Gastroesophageal sphincter (tissue), 3 donors: ENCODE results near the gene SLC35B2.

Experiments
- CTCF ChIP-seq, 4 experiments: fragments of 200-600 bp in 2 of 4; fragments of 450-650 bp in 2 of 4; sonication (generic) in 1 of 4; IDR thresholded peaks; one replicate each; pipeline ENCODE4 v1.5.1; 2017 to 2019; ENCODE audit warnings: antibody characterized with exemption in 4 of 4, mild to moderate bottlenecking in 2 of 4, moderate library complexity in 2 of 4
- EP300 ChIP-seq: sonication (generic); formaldehyde crosslinking; IDR thresholded peaks from one replicate; pipeline ENCODE4 v1.6.1; 2017; ENCODE audit warnings: antibody characterized with exemption, mild to moderate bottlenecking
- POLR2A ChIP-seq, 2 donors: fragments of 450-650 bp; IDR thresholded peaks; one replicate each; pipeline ENCODE4 v1.6.1; 2017; ENCODE audit warnings: antibody characterized with exemption in 2 of 2, mild to moderate bottlenecking in 2 of 2, moderate library complexity in 1 of 2
- POLR2AphosphoS5 ChIP-seq: sonication (generic); formaldehyde crosslinking; IDR thresholded peaks from one replicate; pipeline ENCODE4 v1.6.1; 2017; ENCODE audit warnings: antibody characterized with exemption

GRCh38 chr6:44230034-44230675 lies 27.2 kb downstream of the SLC35B2 start:
- TF ChIP-seq CTCF (IDR thresholded peaks at IDR 0.05), result no peak
- no peak for TF ChIP-seq POLR2A (IDR thresholded peaks at IDR 0.05)
- TF ChIP-seq POLR2AphosphoS5, result no peak
- no peak for TF ChIP-seq EP300
